Upper lobe of left lung (tissue), 4 donors: ENCODE measurements around the gene MAP3K2.

Experiments
- CTCF ChIP-seq, 6 experiments: fragments of 450-650 bp in 4 of 6; fragments of 200-600 bp in 2 of 6; sonication (generic) in 2 of 6; IDR thresholded peaks; one replicate each; pipeline ENCODE4 v1.5.1; 2016 to 2019; ENCODE audit warnings: antibody characterized with exemption in 6 of 6
- POLR2A ChIP-seq, 4 donors: fragments of 450-650 bp; IDR thresholded peaks; one replicate each; pipeline ENCODE4 v1.5.1; 2016 to 2017; ENCODE audit warnings: antibody characterized with exemption in 4 of 4, mild to moderate bottlenecking in 2 of 4
- POLR2AphosphoS5 ChIP-seq, 2 donors: sonication (generic); formaldehyde crosslinking; IDR thresholded peaks; one replicate each; pipeline ENCODE4 v1.5.1; 2017; ENCODE audit warnings: antibody characterized with exemption in 2 of 2

- TF ChIP-seq POLR2A (IDR thresholded peaks at IDR 0.05) (no peak), CTCF (IDR thresholded peaks at IDR 0.05) (no peak), POLR2AphosphoS5 (IDR thresholded peaks at IDR 0.05) (no peak)
Observed at GRCh38 chr2:127305990-127306585, 81.7 kb downstream of the MAP3K2 start.
